T-helper 2 cell (primary cell): Measurements from ENCODE around the gene GINS2.

ENCODE experiments used
- DNase-seq, 5 experiments: peaks; one replicate each; pipeline versions ENCODE4 v3.0.0 to v3.0.0-alpha.2; 2012 to 2022

The GINS2 gene

DNA sequence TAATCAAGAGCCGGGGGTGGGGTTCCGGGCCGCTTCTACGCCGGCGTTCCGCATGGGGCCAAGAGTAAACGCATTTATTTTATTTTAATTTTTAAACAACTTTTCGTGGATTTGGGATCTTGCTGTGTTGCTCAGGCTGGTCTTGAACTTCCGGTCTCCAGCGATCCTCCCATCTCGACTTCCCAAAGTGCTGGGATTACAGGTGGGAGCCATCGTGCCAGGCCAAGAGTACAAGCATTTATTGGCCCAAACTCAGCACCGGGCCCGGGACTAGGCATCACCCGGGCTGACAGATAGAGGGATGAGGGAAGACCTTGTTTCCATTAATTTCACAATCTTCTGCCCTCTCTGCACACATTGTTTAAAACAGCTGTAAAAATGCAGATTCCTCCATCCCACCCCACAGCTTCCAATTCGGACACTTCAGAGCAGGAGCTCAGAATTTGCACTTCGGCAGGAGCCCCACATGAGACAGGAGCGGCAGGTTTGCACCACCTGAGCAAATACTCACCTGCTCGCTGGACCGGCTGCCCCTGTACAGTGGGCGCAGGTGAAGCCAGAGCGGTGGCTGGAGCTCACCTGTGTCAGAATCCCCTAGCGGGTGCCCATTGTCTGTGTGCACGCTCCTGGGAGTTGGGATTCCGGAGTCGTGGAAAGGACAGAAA is 663 bp upstream of the GINS2 start:
- DNase-seq = no peak

DNA sequence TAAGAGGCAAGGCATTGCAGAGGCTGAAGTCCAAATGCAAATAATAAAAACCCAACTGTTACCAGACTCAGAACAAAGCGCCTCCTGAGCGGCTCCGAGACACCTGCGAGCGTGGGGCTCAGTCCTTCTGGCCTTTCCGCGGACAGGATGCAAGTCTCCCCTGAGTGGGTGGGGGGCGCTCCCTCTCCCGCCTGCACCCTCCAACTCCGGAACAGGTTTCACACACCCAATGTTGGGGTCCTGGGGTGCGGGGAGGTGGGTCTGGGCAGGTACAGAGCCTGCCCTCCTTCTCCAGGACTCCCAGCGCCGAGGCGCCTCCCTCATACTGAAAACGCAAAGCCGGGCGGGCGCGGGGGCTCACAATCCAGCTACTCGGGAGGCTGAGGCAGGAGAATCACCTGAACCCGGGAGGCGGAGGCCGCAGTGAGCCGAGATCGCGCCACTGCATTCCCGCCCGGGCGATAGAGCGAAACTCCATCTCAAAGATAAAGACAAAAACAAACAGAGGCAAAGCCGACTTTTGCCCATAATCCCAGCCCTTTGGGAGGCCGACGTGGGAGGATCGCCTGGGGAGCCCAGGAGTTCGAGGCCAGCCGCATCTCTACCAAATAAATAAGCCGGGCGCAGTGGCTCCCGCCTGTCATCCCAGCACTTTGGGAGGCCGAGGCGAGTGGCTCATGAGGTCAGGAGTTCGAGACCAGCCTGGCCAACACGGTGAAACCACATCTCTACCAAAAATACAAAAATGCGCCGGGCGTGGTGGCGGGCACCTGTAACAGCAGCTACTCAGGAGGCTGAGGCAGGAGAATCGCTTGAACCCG is 893 bp downstream of the GINS2 start:
- DNase-seq = peak in 1 of 5 experiments; percentile 34

DNA sequence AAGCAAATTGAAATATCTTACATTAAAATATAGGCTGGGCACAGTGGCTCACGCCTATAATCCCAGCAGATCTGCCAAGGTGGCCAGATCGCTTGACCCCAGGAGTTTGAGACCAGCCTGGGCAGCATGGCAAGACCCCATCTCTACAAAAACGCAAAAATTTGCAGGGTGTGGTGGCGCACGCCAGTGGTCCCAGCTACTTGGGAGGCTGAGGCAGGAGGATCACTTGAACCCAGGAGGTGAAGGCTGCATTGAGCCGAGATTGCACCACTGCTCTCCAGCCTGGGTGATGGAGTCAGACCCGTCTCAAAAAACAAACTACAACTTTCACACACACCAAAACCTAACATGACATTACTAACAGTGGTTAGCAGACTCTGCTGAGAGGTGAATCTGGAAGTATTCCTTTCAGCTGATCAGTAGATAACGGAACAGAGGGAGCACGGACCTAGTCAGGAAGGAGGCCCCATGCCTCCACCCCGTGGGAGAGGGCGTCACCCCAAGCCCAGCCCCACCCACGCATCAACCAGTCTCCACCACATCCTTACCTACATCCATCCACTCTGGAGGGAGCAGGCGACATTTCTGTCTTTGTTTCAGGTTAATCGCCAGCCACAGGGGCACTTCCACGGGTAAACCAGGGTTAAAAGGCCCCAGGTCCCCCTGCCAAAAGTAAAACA is 1.7 kb downstream of the GINS2 start:
- DNase-seq = peak in 2 of 5 experiments; percentile 35 to 83

DNA sequence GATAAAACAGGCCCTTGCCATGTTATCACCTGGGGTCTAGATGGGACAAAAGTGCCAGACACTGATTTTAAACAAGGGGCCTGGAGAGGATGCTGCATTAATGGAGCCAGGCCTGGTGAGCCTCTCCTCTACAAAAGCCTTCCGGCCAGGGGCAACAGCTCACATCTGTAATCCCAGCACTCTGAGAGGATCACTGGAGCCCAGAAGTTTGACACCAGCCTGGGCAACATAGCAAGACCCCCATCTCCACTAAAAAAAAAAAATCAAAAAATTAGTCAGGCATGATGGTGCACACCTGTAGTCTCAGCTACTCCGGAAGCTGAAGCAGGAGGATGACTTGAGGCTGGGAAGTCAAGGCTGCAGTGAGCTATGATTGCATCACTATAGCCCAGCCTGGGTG is 3.5 kb downstream of the GINS2 start:
- DNase-seq = no peak

DNA sequence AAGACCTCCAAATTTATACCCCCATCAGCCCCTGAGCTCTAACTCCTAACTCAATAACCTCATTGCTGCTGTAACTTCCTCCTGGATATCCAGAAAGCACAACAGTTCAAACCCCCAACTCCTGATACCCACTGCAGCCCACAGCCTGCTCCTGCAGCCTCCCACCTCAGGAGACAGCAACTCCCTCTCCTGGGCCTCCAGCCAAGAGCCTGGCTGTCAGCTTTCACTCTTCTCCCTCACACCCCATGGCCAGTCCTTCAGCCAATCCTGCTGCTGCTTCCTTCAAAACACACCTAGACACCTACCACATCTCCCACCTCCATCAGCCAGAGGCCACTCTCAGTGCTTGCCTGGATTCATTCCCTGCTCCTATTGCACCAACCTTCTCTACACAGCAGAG is 5.4 kb downstream of the GINS2 start:
- no peak for DNase-seq

DNA sequence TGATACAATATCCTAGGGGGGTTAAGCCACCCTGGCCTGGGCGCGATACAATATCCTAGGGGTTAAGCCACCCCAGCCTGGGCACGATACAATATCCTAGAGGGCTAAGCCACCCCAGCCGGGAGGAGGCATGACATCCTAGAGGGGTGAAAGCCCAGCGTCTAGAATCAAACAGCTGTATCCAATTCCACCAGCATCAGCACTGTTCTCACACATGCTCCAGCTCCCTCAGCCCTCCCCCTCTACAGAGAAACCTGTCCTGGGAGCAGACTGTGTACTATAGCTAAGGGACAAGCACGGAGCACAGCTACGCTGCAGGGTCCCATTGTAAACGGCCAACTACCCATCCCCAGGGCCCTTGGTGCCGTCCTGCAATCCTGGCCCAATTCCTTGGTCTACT is 6.2 kb downstream of the GINS2 start:
- no peak for DNase-seq

DNA sequence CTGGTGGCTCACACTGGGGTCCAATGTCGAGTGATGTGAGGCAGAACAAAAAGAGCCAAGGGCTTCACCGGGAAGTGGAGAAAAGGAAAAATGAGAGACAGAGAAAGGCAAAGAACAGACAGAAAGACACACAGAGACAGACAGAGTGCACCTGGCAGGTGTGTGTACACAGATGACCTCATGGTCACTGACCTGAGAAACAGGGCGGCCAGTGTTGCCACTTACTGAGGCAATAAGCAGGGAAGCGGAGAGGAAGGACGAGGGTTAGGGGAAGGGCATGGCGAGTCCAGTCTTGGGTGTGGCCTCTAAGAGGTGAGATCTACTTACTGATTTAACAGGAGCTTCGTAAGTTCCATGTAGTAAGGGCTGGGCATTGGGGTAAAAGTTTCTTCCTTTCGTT is 7.5 kb downstream of the GINS2 start:
- DNase-seq = no peak

DNA sequence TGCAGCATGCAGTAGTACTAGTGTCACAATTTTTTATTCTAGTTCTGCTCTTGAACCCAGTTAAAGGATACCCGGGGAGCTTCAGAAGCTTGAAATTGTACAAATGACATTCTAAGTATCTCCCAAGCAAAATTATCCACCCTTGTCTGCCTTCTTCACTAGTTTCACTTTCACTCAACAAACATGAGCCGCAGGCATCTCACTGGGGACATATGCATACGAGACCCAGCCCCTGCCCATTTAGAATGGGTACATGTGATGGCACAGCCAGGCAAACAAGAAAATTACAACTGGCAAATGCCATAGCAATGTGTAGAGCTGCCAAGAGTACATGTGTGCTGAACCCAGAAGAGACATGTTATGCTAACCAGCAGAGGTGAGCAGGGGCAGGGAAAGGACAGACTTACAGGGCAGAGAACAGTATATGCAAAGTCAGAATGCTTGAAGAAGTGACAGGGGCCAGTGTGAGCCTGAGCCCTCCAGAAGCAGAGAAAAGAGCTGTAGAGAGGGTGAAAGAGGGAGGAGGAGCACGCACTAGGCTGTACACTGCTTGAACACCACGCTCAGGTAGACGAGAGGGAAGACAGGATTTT is 8.3 kb downstream of the GINS2 start:
- DNase-seq = peak in 1 of 5 experiments; percentile 67

DNA sequence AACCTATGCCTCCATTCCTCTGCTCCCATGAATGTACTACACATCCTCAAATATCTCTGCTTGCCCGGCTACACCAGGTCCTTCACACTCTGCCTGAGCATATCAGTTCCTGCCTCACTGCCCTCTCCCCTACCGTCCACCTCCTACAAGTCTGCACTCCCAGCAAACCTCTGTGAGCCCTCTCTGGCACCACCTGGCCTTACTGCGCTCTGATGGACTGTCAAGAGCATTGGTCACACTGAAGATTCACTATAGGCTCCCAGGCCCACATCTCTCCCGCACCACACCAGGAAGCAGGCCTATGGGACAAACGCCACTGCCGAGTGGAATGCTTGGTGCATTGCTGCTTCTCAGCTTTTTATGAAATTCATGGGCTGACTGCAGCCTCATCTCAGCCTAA is 8.9 kb downstream of the GINS2 start:
- DNase-seq = no peak

DNA sequence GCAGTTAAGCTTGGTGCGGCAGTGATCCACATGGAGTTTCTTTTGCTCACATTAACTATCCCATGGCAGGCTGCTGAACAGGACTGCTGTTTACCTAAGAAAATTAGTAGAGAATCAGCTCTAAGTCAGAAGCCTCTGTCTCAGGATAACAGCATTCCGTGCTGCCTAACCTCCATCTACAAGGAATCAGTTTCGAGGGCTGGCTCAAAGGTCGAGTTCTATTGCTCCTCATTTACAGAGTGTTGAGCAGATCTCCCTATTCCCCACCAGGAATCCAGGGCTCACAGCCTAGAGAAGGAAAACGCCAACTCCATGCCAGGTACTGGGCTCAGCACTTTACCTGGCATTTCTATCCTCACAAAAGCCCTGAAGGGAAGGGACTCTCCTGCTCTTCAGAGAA is 9.9 kb downstream of the GINS2 start:
- DNase-seq = no peak

DNA sequence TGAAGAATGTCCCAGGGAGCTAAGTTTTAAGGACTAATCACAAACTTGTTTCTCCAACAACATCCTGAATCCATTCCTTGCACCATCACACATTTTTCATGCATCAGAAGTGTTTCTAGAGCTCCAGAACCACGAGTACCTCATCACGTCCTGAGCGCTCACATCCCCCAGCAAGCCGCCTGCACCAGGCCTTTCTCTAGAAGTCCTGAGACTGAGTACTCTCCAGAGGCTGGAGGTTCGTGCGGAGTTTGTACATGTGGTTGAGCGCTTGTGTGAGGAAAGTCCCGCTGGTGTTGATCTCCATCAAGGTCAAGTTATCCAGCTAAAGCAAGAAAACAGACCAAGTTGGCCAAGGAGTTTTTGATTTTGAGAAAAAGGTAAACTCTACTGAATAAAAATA is 10.7 kb downstream of the GINS2 start:
- no peak for DNase-seq

DNA sequence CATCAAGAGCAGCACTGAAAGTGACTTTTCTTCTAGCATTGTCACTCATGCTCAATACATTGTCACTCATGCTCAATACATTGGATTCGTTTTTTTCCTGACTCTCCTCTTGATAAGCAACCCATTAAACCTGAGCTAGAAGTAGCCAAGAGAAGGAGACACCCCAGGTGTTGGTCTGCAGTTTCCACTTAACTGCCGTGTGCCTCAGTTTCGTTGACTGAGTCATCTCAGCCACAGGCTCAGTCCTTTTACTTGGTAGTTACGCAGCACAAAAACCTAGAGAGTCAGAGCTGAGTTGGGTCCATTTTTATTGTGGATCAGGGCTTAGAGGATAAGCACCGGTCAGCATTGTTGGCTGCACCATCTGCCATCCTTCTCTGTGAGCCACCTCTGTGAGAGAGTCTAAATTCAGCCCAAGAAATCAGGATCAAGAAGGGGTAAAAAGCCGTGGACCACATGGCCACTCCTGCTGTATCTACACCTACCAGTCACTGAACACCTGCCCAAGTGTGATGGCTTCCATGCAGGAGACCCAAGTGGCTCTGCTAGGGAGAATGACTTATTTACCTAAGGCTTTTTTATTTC is 11.3 kb downstream of the GINS2 start:
- peak in 1 of 5 experiments; percentile 19 for DNase-seq

DNA sequence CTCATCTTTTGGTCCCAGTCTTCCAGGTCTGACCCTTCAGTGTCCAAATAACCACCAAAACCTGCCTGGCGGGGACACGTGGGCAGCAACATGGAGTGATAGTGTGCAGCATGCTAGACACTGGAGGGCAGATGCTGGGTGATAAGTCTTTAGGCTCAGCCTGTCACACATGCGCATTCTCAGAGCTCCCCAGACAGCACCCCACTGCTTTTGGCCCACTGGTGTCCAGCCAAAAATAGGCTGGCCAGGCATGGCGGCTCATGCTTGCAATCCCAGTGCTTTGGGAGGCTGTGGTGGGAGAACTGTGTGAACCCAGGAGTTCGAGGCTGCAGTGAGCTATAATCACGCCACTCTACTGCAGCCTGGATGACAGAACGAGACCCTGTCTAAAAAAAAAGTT is 12.3 kb downstream of the GINS2 start:
- no peak for DNase-seq

DNA sequence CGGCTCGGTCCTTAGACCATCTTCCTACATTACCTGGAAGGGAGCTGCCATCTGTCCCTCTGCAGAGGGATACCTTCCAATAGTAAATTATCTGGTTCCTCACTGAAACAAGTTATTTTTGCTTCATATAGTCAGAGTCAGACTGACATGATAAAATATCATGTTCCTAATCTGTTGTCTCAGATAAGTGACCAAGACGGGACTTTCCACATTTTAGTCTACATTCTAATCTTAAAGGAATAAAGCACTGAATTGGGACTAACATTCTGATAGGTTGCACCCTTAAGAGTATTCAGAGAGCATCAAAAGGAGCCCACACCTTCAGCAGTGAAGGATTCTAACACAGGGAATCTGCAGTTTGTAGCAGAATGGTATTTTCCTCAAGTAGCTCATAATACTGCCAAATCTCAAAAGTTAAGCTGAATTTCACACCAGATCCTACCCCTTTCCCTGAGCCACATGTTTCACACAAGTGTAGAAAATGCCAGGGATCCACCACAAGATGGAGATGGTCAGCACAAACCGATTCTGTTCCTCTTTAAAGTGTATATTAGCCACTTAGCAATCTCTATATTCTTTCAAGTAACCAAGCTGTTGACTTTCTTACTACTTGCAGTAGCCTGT is 13.4 kb downstream of the GINS2 start:
- DNase-seq = no peak

DNA sequence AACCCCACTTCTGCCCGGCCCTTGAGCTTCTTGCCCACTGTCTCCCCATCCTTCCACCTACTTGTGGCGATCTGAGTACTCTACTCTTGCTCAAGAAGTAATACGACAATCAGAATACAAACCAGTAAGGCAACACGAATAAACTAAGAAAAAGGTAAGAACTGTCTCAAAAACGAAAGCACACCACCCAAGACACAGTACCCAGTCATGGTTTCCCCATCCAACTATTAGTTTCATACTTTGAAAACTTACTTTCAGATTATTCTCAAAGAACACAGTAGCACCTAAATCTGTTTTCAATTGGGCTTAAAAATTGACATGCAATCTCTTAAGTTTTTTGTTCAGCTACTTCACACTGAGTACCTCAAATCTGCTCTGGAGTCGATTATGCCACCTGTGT is 13.9 kb downstream of the GINS2 start:
- DNase-seq = no peak

DNA sequence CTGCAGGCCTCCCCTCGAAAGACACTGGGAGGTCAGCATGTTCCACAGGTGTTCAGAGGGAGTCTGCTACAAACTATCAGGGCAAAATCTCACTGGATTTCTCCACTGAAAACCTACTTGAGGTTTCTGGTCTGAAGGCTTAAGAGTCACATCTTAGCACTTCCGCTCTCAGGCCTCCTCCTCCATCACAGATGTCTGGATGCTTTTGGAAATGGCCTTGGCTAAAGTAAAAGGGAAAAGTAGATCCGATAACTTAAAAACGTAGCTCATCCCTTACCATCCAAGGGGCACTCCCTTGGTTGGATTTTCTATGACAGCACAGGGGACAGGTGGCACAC is 14.4 kb downstream of the GINS2 start:
- no peak for DNase-seq

DNA sequence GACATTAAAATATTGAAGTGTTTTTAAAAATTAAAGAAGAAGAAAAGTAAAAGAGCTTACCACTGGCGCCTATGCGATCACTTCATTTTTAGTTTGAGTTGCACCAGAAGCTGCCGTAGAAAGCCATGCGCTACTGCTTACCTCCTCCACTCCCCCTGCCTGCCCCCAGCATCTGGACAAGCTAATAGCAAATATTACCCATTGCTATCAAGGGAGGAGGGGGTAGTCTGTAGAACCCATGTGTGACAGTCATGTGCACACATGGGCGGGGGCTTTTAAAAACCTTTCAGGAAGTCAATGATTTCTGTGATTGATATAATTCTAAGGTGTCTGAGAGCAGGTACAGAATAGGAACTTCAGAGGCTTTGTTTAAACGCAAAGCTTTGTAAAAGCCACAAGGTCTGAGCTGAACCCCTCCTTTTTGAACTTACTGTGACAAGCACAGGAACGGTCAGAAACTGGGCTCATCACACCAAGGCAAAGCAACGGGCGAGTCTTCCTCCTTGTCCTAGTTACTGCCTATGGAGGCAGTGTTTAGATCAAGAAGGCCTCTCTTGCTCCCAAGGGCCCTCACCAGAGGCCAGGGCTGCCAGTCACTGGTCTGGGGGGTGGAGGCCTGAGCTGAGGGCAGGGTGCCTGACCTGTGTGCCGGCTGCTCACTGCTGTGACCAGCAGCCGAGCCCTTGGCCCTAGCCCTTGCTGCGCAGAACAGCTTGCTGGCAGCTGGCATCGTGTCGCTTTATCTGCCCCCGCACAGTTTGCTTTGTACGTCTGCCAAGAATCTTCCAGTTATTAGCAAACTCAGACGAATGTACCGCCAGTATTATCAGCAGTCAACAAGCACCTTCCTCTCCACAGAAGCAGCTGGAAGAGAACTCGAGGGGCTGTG is 15.0 kb downstream of the GINS2 start:
- no peak for DNase-seq

DNA sequence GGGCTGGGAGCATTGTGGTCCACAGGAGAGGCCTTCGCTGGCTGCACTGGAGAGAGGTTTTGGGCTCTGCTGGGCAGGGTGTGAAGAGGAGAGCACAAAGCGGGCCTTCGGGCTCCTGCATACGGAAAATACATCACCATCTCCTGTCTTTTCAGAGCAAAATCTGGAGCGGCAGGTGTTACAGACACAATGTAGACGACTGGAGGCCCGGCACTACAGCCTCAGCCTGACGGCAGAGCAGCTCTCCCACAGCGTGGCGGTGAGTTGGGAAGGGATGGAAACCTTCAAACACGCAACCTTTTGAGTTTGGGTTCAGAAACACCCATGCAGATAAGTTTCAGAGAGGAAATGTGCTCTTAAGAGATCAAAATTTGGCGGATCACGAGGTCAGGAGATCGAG is 17.9 kb downstream of the GINS2 start:
- DNase-seq = no peak

DNA sequence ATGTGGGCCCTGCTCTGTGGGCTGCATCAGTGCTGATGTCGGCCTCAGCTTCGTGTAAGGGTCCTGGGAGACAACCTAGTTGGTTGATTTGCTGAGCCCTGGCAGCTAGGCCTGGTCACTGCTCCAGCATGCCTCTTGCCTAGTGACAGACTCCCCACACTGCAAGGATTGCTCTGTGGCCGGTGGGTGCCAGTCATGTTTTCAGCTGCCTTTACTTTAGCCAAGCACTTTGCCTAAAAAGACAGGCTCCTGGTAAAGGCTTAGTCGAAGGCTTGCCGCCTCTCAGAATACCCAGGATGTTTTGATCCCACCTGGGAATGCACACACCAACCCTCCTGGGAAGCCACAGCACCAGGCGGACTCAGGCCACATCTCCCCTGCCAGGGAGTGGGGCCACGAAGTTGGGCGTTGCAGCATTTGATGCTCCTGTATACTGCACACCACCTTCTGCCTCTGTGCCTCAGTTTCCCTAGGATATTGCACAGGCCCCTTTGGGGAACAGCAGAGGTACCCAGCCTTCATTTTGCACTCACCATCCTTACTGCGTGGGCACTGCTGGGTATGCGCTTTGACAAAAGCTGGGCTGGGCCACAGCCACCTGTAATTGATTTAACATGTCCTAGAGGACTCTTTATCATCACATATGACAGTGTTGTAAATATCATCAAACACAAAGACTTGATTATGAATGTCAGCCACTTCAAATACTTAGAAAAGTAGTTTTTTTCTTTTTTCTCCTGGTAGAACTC is 19.9 kb downstream of the GINS2 start:
- DNase-seq = no peak

DNA sequence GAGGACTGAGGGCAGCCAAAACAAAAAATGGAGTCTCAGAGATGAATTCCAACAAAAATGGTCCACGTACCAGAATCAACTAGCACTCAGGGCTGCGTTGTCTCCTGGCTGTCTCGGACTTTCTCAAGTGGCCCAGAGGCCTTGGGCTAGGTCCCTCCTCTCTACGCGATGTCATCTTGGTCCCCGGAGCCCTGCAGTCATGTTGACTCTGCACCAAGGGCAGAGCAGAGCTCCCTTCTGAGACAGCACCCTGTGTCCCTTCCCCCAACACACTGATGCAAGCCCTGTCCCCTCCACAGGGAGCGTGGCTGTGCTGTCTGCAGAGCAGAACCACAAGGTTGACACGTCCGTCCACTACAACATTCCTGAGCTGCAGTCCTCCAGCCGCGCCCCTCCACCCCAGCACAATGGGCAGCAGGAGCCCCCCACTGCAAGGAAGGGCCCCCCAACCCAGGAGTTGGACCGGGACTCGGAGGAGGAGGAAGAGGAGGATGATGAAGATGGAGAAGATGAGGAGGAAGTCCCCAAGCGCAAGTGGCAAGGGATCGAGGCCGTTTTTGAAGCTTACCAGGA is 20.8 kb downstream of the GINS2 start:
- no peak for DNase-seq

DNA sequence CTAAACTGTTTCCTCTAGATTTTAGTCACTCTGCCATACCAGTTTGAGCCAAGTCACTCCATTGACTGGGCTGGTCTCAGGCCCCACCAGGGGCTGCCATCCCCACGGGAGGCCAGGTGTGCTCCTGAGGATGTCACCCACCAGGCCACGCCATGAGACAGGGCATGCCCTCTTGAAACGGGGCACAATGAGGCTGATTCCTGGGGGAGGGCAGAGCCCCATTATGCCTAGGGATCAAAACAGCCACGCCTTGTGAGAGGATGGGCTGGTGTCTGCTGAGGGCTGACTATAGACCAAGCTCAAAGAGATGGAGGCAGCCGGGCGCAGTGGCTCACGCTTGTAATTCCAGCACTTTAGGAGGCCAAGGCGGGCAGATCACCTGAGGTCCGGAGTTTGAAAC is 21.5 kb downstream of the GINS2 start:
- no peak for DNase-seq
